ENCODE results near the gene S100A14.

DNA sequence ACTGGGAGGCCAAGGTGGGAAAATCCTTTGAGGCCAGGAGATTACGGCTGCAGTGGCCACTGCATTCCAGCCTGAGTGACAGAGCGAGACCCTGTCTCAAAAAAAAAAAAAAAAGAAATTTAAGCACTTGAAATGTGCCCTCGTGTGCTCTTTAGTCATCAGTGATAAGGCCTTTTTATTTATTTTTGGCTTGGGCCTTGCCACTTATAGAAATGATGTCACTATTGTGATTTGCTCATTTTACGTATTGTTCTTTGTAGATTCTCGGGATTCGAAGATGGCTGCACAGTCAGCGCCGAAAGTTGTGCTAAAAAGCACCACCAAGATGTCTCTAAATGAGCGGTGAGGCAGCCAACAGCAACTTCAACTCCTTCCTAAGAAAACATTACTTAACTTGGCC is 20.2 kb upstream of the S100A14 start:
- TF ChIP-seq, protein P1, sequence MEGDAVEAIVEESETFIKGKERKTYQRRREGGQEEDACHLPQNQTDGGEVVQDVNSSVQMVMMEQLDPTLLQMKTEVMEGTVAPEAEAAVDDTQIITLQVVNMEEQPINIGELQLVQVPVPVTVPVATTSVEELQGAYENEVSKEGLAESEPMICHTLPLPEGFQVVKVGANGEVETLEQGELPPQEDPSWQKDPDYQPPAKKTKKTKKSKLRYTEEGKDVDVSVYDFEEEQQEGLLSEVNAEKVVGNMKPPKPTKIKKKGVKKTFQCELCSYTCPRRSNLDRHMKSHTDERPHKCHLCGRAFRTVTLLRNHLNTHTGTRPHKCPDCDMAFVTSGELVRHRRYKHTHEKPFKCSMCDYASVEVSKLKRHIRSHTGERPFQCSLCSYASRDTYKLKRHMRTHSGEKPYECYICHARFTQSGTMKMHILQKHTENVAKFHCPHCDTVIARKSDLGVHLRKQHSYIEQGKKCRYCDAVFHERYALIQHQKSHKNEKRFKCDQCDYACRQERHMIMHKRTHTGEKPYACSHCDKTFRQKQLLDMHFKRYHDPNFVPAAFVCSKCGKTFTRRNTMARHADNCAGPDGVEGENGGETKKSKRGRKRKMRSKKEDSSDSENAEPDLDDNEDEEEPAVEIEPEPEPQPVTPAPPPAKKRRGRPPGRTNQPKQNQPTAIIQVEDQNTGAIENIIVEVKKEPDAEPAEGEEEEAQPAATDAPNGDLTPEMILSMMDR (IDR thresholded peaks at IDR 0.05) = no peak
- TF ChIP-seq POLR2A (IDR thresholded peaks at IDR 0.05) = no peak

Data from vagina (tissue), 2 donors.